NCI-H460 (cell line): ENCODE data around the gene MFSD2B. TPM values are rescaled to one million over a fixed set of nuclear protein-coding genes. Genes with fewer than 3 reads are reported as not detected.

Experiments
- DNase-seq: peaks from one replicate; pipeline ENCODE4 v3.0.0-alpha.2; 2016; ENCODE audit warnings: low read depth; ENCODE audit errors: extremely low read depth
- small RNA-seq, 2 experiments: library from RNA; depleted of rRNA; stranded (forward); fragments of <200 nt; gene quantifications; one replicate each; pipeline ENCODE3, GENCODE V24; 2014
- total RNA-seq: library from RNA; depleted of rRNA; stranded (reverse); fragments of >200 nt; shearing (Covaris generic); gene quantifications from 2 replicates; pipeline ENCODE4 v1.2.3, GENCODE V29; 2014; rRNA removed

Gene MFSD2B
- total RNA-seq, 1 experiment from 2014 or later, result 0.17 TPM

DNA sequence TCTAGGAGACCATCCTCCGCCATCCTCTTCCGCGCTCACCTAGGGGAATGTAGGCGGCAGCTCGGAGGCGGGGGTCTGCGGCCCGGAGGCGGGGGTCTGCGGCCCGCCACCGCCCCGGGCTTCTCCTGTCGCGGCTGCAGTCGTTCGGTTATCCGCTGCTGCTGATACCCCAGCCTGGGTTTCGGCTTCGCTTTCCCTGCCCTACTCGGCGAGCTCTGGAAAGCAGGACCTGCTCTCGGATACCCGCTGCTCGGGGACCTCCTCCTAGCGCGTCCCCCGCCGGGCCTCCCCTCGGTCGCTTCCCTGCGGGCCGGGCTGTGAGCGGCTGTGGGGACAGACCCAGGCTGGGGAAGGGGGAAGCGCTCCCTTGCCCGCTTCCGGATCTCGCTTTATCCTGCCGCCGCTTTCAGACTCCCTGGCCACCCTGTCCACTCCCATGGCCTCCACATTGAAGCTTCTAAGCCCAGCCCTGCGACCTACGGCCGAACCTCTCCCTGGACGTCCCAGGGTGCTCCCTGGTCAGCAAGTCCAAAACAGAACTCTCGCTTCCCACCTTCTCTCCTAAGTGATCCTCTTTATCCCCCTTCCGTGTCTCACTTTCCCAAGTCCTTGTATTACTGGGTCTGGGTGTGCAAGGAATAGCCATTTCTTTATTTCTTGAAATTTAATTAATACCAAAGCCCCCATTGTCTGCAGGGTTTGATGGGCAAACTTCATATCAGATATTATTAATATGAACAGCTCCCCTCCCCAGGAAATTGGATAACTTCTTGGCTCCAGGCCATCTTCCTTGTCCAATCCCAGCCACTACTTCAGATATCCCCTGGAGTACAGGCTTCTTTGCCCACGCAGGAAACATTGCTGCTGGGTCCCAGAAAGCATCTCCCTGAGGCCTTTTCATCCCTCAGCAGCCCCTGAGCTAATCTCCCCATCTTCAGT is 40.4 kb downstream of the MFSD2B start:
- DNase-seq, result no peak

DNA sequence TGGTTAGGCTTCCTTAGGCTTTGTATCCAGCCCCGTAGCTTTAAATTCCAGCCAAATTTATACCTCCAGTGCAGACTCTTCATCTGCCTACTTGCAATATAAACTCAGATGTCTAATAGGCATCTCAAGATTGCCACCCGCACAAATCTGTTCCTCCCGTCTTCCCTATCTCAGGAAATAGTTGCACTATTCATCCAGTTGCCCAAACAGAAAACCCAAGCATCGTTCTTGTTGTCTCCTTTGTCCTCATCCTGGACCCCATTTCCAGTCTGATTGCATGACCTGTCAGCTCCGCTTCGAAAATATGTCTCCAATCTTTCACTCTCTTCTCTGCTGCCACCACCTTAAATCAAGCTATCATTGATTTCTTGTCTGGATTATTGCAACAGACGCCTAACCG is 41.9 kb downstream of the MFSD2B start:
- DNase-seq, result no peak

DNA sequence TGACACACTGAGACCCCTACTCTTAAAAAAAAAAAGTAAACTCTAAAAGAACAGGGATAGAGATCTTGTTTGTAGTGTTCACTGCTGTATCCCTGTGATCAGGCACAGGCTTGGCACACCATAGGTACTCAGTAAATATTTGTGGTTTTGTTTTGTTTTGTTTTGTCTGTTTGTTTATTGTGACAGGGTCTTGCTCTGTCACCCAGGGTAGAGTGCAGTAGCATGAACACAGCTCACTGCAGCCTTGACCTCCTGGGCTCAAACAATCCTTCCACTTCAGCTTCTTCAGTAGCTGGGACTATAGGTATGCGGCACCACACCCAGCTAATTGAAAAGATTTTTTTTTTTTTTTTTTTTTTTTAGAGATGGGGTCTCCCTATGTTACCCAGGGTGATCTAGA is 43.1 kb downstream of the MFSD2B start:
- DNase-seq, result no peak

DNA sequence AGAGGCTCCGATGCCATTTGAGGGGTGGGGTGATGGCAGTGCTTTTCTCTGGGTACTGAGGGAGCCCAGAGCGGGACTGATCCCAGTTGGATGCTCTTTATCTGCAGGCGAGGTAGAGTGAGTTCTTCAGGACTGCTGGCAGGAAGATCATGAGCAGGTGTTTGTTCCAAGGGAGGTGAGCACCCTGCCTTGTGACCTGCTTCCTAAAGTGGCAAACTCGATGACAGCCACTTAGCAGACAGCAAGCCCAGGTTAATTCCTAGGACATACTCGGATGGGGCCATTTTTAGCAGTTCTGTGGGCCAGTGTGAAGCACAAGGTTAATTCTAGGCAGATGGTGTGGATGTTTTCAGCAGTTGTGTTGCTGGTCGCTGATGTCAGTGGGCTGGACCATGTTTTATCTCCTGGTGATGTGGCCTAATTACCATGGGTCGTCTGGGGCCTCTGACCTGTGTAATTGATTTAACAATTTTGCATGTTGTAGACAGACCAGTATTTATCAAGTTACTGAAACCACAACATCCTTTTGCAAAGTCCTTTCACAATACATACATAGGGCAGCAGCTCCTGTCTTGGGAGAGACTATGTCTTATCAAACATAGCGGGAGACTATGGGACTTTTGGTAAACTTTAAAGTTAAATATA is 44.6 kb downstream of the MFSD2B start:
- DNase-seq, result no peak

DNA sequence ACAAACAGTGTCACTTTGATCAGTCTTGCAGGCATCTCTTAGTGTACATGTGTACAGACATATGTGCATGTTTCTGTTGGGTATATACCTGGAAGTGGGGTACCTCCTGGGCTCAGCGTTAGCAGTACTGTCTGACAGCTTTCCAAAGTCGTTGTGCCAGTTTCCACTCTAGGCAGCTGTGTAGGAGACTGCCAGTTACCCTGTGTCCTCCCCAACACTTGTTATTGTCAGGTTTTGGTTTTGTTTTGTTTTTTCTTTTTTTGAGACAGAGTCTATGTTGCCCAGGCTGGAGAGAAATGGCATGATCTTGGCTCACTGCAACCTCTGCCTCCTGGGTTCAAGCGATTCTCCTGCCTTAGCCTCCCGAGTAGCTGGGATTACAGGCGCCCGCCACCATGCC is 45.9 kb downstream of the MFSD2B start:
- no peak for DNase-seq

DNA sequence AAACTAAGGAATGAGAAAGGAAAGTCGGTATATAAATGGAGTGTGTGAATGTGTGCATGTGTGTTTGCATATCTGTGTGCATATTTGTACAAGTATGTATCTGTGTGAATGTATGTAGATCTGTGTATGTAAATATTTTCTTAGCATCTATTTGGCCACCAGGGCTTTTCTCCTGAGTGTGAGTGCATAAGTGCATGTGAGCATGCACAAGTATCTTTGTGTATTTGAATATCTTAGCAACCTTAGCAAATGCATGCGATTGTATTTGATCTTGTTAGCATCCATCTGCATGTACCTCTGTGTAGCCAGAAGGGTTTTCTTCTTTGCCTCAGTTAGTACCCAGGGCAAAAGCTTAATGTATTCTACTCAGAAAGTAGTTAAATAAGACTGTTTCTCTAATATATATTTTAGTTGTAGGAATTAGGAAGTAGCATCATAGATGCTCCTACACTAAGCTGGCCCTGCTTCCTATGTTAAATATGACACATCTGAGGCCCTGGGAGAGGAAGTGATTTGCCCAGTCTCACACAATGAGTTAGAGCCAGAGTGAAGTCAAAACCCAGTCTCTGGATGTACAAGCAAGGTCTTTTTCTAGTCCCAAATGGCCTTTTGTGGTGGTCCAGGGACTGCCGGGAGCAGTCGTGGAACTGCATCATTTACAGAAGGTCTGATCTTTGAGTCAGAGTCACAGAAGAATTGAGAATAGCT is 48.8 kb downstream of the MFSD2B start:
- DNase-seq, result no peak

DNA sequence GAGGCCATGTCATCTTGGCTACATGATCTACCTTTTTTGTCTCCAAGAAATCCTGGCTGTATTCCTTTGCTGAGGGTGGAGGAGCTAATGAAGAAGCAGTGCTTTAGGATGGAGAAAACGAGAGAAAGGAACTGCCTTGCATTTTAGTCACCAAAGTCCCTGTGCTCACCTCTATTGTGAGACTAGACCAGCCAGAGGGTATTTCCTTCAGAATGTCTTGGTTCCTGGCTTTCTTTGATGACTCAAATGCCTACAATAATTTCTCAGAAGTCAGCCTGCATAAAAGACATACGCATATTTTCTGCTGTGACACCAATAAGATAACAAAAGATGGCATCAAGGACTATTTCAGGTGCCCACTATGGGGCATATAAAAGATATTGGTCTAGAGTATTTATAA is 55.5 kb downstream of the MFSD2B start:
- DNase-seq, result no peak

DNA sequence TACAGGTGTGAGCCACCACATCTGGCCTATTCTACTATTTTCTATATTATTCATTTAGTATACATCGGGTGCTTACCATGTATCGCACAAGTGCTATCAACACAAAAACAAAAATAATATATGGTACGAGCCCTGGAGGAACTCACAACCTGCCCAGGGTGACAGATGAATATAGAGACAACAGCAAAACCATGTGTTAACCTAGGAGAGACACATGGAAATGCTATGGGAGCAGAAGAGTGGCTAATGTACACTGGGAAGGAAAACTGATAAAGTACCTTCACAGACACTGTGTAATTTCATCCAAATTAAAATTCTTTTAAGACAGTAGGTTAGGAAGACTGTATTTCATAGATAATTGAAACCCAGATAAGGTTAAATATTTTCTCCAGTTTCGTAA is 62.4 kb downstream of the MFSD2B start:
- no peak for DNase-seq

DNA sequence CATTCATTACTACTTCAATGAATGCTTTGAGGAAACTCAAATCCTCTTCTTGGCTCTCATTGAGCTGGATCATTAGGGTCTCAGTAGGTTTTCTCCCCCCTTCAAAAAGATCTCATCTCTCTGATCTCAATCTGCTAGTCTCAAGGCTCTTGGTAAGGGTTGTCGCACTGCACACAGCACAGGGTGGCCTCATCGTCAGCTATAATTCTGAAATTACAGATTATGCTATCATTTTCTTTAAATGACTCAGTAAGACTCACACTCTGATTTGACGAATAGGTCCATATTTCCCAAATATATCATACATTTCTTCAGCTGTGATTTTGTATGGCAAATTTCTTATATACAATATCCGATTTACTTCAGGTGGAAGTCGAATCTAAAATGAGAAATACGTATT is 63.9 kb downstream of the MFSD2B start:
- no peak for DNase-seq

DNA sequence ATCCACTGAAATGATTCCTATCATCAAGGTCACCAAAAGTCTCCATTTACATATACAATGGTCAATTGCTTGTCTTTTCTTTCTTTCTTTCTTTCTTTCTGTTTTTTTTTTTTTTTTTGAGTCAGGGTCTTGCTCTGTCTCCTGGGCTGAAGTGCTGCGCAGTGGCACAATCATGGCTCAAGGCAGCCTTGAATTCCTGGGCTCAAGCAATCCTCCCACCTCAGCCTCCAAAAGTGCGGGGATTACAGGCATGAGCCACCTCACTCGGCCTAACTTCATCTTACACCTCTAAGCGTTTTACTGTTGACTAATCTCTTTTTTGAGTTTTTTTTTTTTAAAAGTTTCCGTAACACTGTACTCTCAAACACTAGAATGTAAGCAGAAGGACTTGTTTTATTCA is 65.4 kb downstream of the MFSD2B start:
- DNase-seq, result no peak

Small RNAs within 50 kb of the gene (small RNA-seq; reads per million reads assigned to genes)
- gene RN7SL610P (0 reads per million in 2 experiments), gene RNU6-370P (0 reads per million in 2 experiments)

Other genes starting within 250 kb of the MFSD2B start
- gene ATAD2B, start 83.0 kb upstream of the MFSD2B start, total RNA-seq, result 15.0 and 16.7 TPM in 2 replicates
- 18.6 and 21.9 TPM in 2 replicates for gene UBXN2A, start 69.6 kb upstream of the MFSD2B start, total RNA-seq
- gene WDCP, start 37.3 kb downstream of the MFSD2B start, total RNA-seq, result 9.2 and 9.8 TPM in 2 replicates
- gene FKBP1B, start 39.7 kb downstream of the MFSD2B start, total RNA-seq, result 0.38 TPM in 1 of 2 replicates, not detected in the other
- 282 and 312 TPM in 2 replicates for gene SF3B6, start 66.2 kb downstream of the MFSD2B start, total RNA-seq
- 20.2 and 21.4 TPM in 2 replicates for gene TP53I3, start 74.7 kb downstream of the MFSD2B start, total RNA-seq
- gene PFN4, start 113.2 kb downstream of the MFSD2B start, total RNA-seq, result 0.77 and 1.6 TPM in 2 replicates
- gene FAM228B, start 113.4 kb downstream of the MFSD2B start, total RNA-seq, result 1.3 and 2.5 TPM in 2 replicates
- gene FAM228A, start 165.0 kb downstream of the MFSD2B start, total RNA-seq, result not detected in 2 replicates